Endothelial cell (in vitro differentiated cells): ENCODE measurements around the gene KLHL24. TPM values are rescaled to one million over a fixed set of nuclear protein-coding genes. Genes with fewer than 3 reads are reported as not detected.
"Not testable (repeated sequence)": the region's sequence is repeated elsewhere in the genome, so short reads cannot be mapped to it uniquely, and the experiment has no call there.

Experiments used
- DNase-seq: peaks from one replicate; pipeline ENCODE4 v3.0.0; 2021; ENCODE audit warnings: low spot score
- H3K27ac Mint-ChIP-seq: one replicate; pipeline ENCODE4 v1.8.0; 2021; ENCODE audit warnings: mixed read lengths, inconsistent platforms; ENCODE audit not compliant: unreplicated experiment
- H3K27me3 Mint-ChIP-seq: one replicate; pipeline ENCODE4 v1.8.0; 2021; ENCODE audit warnings: mild to moderate bottlenecking, moderate library complexity, mixed read lengths, inconsistent platforms; ENCODE audit not compliant: unreplicated experiment
- H3K36me3 Mint-ChIP-seq: one replicate; pipeline ENCODE4 v1.8.0; 2021; ENCODE audit warnings: mild to moderate bottlenecking, low read depth, mixed read lengths, inconsistent platforms; ENCODE audit not compliant: unreplicated experiment
- H3K4me1 Mint-ChIP-seq: one replicate; pipeline ENCODE4 v1.8.0; 2021; ENCODE audit warnings: mild to moderate bottlenecking, mixed read lengths, inconsistent platforms; ENCODE audit not compliant: unreplicated experiment
- H3K4me3 Mint-ChIP-seq: one replicate; pipeline ENCODE4 v1.8.0; 2021; ENCODE audit warnings: mild to moderate bottlenecking, mixed read lengths, inconsistent platforms; ENCODE audit not compliant: unreplicated experiment
- H3K9me3 Mint-ChIP-seq: one replicate; pipeline ENCODE4 v1.8.0; 2021; ENCODE audit warnings: mixed read lengths, inconsistent platforms; ENCODE audit not compliant: unreplicated experiment
- total RNA-seq: library from RNA; stranded (reverse); fragmentation: NEBNext Ultra II Directional; extraction: Animal tissue kit (Norgen Biotek cat#: 25700); gene quantifications from one replicate; pipeline ENCODE4 v1.2.1, GENCODE V29; 2021; ENCODE audit not compliant: unreplicated experiment
- TF ChIP-seq, protein P1 (sequence below): fragments of 200-600 bp; sonication (generic); IDR thresholded peaks from one replicate; pipeline ENCODE4 v1.5.0; 2021; ENCODE audit warnings: antibody characterized with exemption; ENCODE audit not compliant: unreplicated experiment

Gene KLHL24
- total RNA-seq, 1 donor from 2014 or later, result 50.9 TPM

- H3K27ac Mint-ChIP-seq, result no peak overlapping the region
- H3K27me3 Mint-ChIP-seq, result no peaks in the 10 kb centered on the region
- DNase-seq, result no peak
- no peaks in the 10 kb centered on the region for H3K4me1 Mint-ChIP-seq
- no peak overlapping the region for H3K4me3 Mint-ChIP-seq
- no peaks in the 10 kb centered on the region for H3K9me3 Mint-ChIP-seq
- H3K36me3 Mint-ChIP-seq, result no peaks in the 10 kb centered on the region
- TF ChIP-seq, protein P1, sequence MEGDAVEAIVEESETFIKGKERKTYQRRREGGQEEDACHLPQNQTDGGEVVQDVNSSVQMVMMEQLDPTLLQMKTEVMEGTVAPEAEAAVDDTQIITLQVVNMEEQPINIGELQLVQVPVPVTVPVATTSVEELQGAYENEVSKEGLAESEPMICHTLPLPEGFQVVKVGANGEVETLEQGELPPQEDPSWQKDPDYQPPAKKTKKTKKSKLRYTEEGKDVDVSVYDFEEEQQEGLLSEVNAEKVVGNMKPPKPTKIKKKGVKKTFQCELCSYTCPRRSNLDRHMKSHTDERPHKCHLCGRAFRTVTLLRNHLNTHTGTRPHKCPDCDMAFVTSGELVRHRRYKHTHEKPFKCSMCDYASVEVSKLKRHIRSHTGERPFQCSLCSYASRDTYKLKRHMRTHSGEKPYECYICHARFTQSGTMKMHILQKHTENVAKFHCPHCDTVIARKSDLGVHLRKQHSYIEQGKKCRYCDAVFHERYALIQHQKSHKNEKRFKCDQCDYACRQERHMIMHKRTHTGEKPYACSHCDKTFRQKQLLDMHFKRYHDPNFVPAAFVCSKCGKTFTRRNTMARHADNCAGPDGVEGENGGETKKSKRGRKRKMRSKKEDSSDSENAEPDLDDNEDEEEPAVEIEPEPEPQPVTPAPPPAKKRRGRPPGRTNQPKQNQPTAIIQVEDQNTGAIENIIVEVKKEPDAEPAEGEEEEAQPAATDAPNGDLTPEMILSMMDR, result no peak
These were observed 53.5 kb downstream of the KLHL24 start for GRCh38 chr3:183688874-183689273.

DNA sequence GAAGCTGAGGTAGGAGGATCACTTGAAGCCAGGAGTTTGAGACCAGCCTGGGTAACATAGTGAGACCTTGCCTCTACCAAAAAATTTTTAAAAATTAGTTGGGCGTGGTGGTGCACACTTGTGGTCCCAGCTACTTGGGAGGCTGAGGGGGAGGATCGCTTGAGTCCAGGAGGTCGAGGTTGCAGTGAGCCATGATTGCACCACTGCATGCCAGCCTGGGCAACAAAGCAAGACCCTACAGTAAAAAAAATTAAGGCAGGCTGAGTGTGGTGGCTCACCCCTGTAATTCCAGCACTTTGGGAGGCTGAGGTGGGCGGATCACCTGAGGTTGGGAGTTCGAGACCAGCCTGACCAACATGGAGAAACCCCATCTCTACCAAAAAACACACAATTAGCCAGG, 54.2 kb downstream of the KLHL24 start:
- DNase-seq, H3K36me3 Mint-ChIP-seq, H3K9me3 Mint-ChIP-seq, H3K27ac Mint-ChIP-seq, H3K4me3 Mint-ChIP-seq, H3K4me1 Mint-ChIP-seq, H3K27me3 Mint-ChIP-seq: not testable (repeated sequence)

DNA sequence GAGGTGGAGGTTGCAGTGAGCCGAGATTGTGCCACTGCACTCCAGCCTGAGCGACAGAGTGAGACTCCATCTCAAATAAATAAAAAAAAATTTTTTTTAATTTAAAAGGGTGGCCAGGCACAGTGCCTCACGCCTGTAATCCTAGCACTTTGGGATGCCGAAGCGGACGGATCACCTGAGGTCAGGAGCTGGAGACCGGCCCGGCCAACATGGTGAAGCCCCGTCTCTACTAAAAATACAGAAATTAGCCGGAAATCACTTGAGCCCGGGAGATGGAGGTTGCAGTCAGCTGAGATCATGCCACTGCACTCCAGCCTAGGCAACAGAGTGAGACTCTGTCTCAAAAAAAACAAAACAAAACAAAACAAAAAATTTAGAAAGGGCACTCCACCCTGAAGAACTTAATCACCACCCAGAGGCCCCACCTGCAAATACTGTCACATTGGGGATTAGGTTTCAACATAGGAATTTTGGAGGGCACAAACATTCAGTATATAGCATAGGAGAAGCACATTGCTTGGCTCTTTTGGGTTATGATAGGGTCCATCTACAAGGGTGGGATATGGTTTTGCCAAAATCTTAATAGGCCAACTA, 55.1 kb downstream of the KLHL24 start:
- Mint-ChIP-seq H3K4me3 (no peak overlapping the region), H3K27ac (no peak overlapping the region), H3K36me3 (no peaks in the 10 kb centered on the region), H3K9me3 (no peaks in the 10 kb centered on the region), H3K27me3 (no peaks in the 10 kb centered on the region), H3K4me1 (no peaks in the 10 kb centered on the region)
- TF ChIP-seq, protein P1, result no peak
- DNase-seq, result no peak

DNA sequence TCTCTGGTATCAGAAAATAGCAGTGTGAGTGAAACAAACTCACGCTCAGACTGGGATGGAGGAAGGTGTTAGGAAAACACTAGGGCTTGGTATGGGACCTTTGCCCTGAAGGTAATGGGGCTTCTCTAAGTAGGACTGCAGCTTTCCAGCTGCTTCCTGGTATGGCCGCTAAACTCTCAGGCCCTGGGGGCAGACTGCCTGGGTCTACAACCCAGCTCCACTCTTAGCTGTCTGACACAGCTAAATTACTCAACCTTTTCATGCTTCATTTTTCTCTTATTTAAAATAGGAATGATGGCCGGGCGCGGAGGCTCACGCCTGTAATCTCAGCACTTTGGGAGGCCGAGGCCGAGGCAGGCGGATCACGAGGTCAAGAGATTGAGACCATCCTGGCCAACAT, 57.0 kb downstream of the KLHL24 start:
- H3K4me1 Mint-ChIP-seq, result no peaks in the 10 kb centered on the region
- TF ChIP-seq, protein P1, result no peak
- H3K4me3 Mint-ChIP-seq, result no peak overlapping the region
- no peak for DNase-seq
- no peaks in the 10 kb centered on the region for H3K9me3 Mint-ChIP-seq
- no peak overlapping the region for H3K27ac Mint-ChIP-seq
- peaks cover 3% of the 10 kb centered on the region for H3K27me3 Mint-ChIP-seq
- peaks cover 5% of the 10 kb centered on the region for H3K36me3 Mint-ChIP-seq

GRCh38 chr3:183695569-183696364, 60.3 kb downstream of the KLHL24 start:
- no peak overlapping the region for H3K27ac Mint-ChIP-seq
- TF ChIP-seq, protein P1, result no peak

More at GRCh38 chr3:183695569-183696364, 60.3 kb downstream of the KLHL24 start:
- Mint-ChIP-seq H3K4me3 (no peak overlapping the region), H3K27me3 (peaks cover 8% of the 10 kb centered on the region), H3K4me1 (peaks cover 20% of the 10 kb centered on the region), H3K9me3 (no peaks in the 10 kb centered on the region), H3K36me3 (peaks cover 5% of the 10 kb centered on the region)
- DNase-seq, result no peak
